Pancreas (tissue), 10 donors: ENCODE measurements around the gene GLYR1. TPM values are rescaled to one million over a fixed set of nuclear protein-coding genes. Genes with fewer than 3 reads are reported as not detected.

Experiments
- ATAC-seq, 4 donors: fragments of 200-7000 bp; cut with Tn5 transposase; one replicate each; pipeline versions ENCODE4 v1.8.0 to v1.9.1; 2020; ENCODE audit warnings: mild to moderate bottlenecking in 4 of 4, moderate library complexity in 4 of 4
- DNase-seq, 6 donors: peaks; one replicate each; pipeline ENCODE4 v3.0.0-alpha.2; 2020
- FAIRE-seq: peaks from 2 replicates; lab custom pipeline; 2012; peaks lifted over from hg19 to GRCh38; lab: Jason Lieb, UNC
- H3K27ac ChIP-seq, 4 donors: fragments of 200-600 bp; sonication (generic); 1 replicate in 3 of 4; 2 replicates in 1 of 4; pipeline versions ENCODE4 v1.5.0 to v1.8.0; 2020
- H3K27me3 ChIP-seq, 4 donors: fragments of 200-600 bp; one replicate each; pipeline ENCODE4 v1.8.0; 2021
- H3K36me3 ChIP-seq, 3 donors: fragments of 200-600 bp; sonication (generic) in 1 of 3; one replicate each; pipeline versions ENCODE4 v1.5.0 to v1.8.0; 2020 to 2021
- H3K4me1 ChIP-seq, 3 donors: fragments of 200-600 bp; one replicate each; pipeline ENCODE4 v1.8.0; 2021
- H3K4me3 ChIP-seq, 4 donors: fragments of 200-600 bp; sonication (generic) in 2 of 4; one replicate each; pipeline versions ENCODE4 v1.5.0 to v1.8.0; 2020 to 2021
- H3K9me3 ChIP-seq, 4 donors: fragments of 200-600 bp; one replicate each; pipeline ENCODE4 v1.8.0; 2021
- CTCF ChIP-seq, 4 donors: fragments of 200-600 bp; sonication (generic) in 3 of 4; IDR thresholded peaks; one replicate each; pipeline versions ENCODE4 v1.5.0 to v1.8.0; 2021; ENCODE audit warnings: antibody characterized with exemption in 4 of 4
- WGBS, 2 donors: extraction: QIAGEN DNeasy Blood & Tissue Kit; methylation state at CpG; one replicate each; pipeline ENCODE4 v1.1.7; 2013; 5-methylcytosine and 5-hydroxymethylcytosine counted together
- intact Hi-C, 3 donors: fragments of 100-400 bp; cut with DNase I; formaldehyde crosslinking; loops; one replicate each; pipeline versions ENCODE4 v1.11.1 to v1.14.2; 2022
- polyA plus RNA-seq, 2 donors: library from polyadenylated mRNA; stranded (reverse); fragments of 200-250 nt; gene quantifications; one replicate each; pipeline ENCODE4 v1.2.3, GENCODE V29; 2013
- total RNA-seq, 6 donors: library from RNA; stranded (reverse); fragmentation: NEBNext Ultra II Directional in 4 of 6; extraction: Animal tissue kit (Norgen Biotek cat#: 25700) in 4 of 6; gene quantifications; one replicate each; pipeline versions ENCODE4 v1.2.1 to v1.2.4, GENCODE V29; 2021 to 2023
- donor health status: healthy with polysubstance abuse.
- donor health status: DM: no; HTN: no; CAD: no; lungs with moderate emphysema.
- donor health status: DM: no; HTN: no; CAD: no.
- donor health status: control.
- donor health status: control.
- donor health status: Bipolar disorder and iron deficiency.
- donor health status: DM: yes; HTN: yes; CAD: no.
- donor health status: DM: no; HTN: no; CAD: no.
- donor health status: DM: no; HTN: no; CAD: no.
- donor health status: DM: yes; HTN: yes; CAD: no.

GLYR1 gene
- total and polyA plus RNA-seq, 8 donors: 27.2 to 58.6 (median 39.5) TPM

- H3K27ac ChIP-seq: peak overlapping the region; percentile 2 to 53 (median 23)
- H3K9me3 ChIP-seq: no peaks in the 10 kb centered on the region
- WGBS, 2 donors: 36 to 41% methylated on average over 13 of the region's 13 CpGs
Measured at GRCh38 chr16:4869147-4869805, 22.2 kb upstream of the GLYR1 start.

GRCh38 chr16:4868535-4868934 is 21.4 kb upstream of the GLYR1 start:
- Histone ChIP-seq H3K4me1 (peaks cover 12 to 30% (median 21%) of the 10 kb centered on the region in 3 donors), H3K9me3 (no peaks in the 10 kb centered on the region), H3K36me3 (peaks cover 0 to 23% (median 9%) of the 10 kb centered on the region in 3 donors), H3K4me3 (no peak overlapping the region), H3K27ac (peak overlapping the region in 1 of 4 donors; percentile 53), H3K27me3 (no peaks in the 10 kb centered on the region)
- intact Hi-C loops: loop anchor here in 1 of 3 donors (10.0 kb wide), 1 partner anchor 64 kb away; the partner anchor contains the start of gene ROGDI
- 66 to 80% methylated on average over 7 of the region's 7 CpGs for WGBS, 2 donors
- DNase-seq (no peak), ATAC-seq (peak in 2 of 4 donors; percentile 6 to 11), FAIRE-seq (no peak)
- no peak for TF ChIP-seq CTCF (IDR thresholded peaks at IDR 0.05)

More at GRCh38 chr16:4869147-4869805, 22.2 kb upstream of the GLYR1 start:
- DNase-seq (peak in 3 of 6 donors; percentile 49 to 60 (median 50)), ATAC-seq (peak; percentile 75 to 91 (median 88)), FAIRE-seq (no peak)
- intact Hi-C loops: loop anchor here in 1 of 3 donors (10.0 kb wide), 1 partner anchor 64 kb away; the partner anchor contains the start of gene ROGDI
- Histone ChIP-seq H3K36me3 (peaks cover 0 to 30% (median 9%) of the 10 kb centered on the region in 3 donors), H3K4me3 (no peak overlapping the region), H3K27me3 (no peaks in the 10 kb centered on the region), H3K4me1 (peaks cover 12 to 30% (median 21%) of the 10 kb centered on the region in 3 donors)
- no peak for TF ChIP-seq CTCF (IDR thresholded peaks at IDR 0.05)

- H3K27ac ChIP-seq: peak overlapping the region in 1 of 4 donors; percentile 53
- no peak overlapping the region for H3K4me3 ChIP-seq
- WGBS, 2 donors: 38 to 45% methylated on average over 5 of the region's 5 CpGs
- DNase-seq (no peak), FAIRE-seq (no peak), ATAC-seq (peak in 3 of 4 donors; percentile 35 to 63 (median 48))
- intact Hi-C loops: loop anchor here in 1 of 3 donors (10.0 kb wide), 1 partner anchor 63 kb away; the partner anchor contains the start of gene ROGDI
- H3K9me3 ChIP-seq: no peaks in the 10 kb centered on the region
- no peaks in the 10 kb centered on the region for H3K27me3 ChIP-seq
- H3K4me1 ChIP-seq: peaks cover 12 to 30% (median 21%) of the 10 kb centered on the region in 3 donors
- H3K36me3 ChIP-seq: peaks cover 0 to 20% (median 9%) of the 10 kb centered on the region in 3 donors
- TF ChIP-seq CTCF (IDR thresholded peaks at IDR 0.05): no peak
Measured at GRCh38 chr16:4868026-4868425, 20.9 kb upstream of the GLYR1 start.

- peaks cover 12 to 33% (median 21%) of the 10 kb centered on the region in 3 donors for H3K4me1 ChIP-seq
- no peaks in the 10 kb centered on the region for H3K9me3 ChIP-seq
- no peak for TF ChIP-seq CTCF (IDR thresholded peaks at IDR 0.05)
- WGBS, 2 donors: 94 to 97% methylated on average over 12 of the region's 12 CpGs
- no peaks in the 10 kb centered on the region for H3K27me3 ChIP-seq
- no peak for ATAC-seq
- no peak overlapping the region for H3K4me3 ChIP-seq
- intact Hi-C loops: loop anchor here in 1 of 3 donors (10.0 kb wide), 1 partner anchor 62 kb away; the partner anchor contains the start of gene ROGDI
- DNase-seq: no peak
- H3K27ac ChIP-seq: no peak overlapping the region
- H3K36me3 ChIP-seq: peaks cover 0 to 11% (median 5%) of the 10 kb centered on the region in 3 donors
- FAIRE-seq: no peak
Measured at GRCh38 chr16:4866586-4866985, 19.5 kb upstream of the GLYR1 start.
